HG03565 (cell line): Measurements from ENCODE around the gene SPATA6L.
"Not testable (repeated sequence)": the region's sequence is repeated elsewhere in the genome, so short reads cannot be mapped to it uniquely, and the experiment has no call there.

Source experiments
- ATAC-seq: cut with Tn5 transposase; IDR thresholded peaks from one replicate; pipeline ENCODE4 v1.9.1; 2021; ENCODE audit warnings: mild to moderate bottlenecking, moderate library complexity; ENCODE audit not compliant: unreplicated experiment

The SPATA6L gene

DNA sequence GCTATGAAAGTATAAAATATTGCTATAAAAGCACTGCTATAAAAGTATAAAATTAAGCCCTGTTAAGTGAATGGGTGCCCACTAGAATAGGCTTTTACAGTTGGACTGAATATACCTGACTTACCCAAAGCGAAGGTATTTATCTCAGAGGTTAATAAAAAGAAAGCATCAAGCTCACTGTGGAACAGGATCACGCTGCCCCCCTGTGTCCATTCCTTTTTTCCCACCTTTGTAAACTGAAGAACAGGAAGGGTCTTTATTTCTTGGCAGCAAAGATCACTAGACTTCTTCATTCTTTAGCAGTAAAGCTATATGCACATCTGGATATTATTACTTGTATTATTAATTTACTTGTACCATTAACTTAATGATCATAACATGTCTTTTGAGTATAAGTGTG, 26.3 kb downstream of the SPATA6L start:
- ATAC-seq: no peak

DNA sequence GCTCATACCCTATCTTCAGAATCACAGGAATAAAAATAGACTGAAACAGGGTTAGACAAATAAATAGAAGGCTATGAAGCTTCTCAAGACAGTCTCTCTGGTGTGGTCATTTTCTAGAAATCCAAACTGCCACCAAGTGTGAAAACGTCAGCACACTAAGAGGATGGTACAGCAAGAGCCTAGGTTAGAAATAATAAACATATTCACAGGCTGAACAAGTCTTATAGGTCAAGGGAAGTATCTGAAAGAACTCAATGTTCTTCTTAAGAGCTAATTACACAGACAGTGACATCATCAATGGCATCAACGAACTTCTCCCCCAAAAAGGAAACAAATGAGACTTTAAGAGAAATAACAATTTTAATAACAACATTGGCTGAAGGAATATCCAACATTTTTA, 26.9 kb downstream of the SPATA6L start:
- ATAC-seq: no peak

DNA sequence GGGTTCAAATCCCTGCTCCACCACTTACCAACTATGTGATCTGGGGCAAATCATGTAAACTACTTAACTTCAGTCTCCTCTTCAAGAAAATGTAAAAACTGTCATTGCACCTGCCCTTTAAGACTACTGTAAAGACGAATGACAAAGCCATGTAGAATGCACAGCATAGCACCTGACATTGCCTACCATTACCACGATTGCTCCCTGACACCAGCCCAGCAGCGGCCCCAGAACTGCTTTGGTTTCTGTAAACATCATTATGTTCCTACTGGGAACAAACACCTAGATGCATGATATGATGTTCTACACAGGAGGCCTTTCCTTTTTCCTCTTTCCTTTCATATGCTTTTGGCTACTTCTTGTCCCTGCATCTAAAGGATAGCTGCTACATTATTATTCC, 27.3 kb downstream of the SPATA6L start:
- no peak for ATAC-seq

DNA sequence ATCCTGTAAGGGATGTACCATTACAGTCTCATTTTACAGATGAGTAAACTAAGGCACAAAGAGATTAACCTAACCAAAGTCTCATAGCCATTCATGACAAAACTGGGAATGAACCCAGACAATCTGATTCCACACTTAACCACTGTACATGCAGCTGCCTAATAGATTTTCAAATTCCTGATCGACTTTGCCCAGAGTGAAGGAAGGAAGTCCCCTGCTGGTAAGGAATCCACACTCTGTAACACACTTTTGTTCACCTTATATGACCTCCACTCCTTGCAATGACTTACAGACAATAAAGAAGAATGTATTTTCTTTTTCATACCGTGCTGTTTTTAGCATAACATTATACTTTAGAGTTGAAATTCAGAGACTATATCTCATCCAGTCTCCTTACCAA, 35.4 kb downstream of the SPATA6L start:
- ATAC-seq: no peak

DNA sequence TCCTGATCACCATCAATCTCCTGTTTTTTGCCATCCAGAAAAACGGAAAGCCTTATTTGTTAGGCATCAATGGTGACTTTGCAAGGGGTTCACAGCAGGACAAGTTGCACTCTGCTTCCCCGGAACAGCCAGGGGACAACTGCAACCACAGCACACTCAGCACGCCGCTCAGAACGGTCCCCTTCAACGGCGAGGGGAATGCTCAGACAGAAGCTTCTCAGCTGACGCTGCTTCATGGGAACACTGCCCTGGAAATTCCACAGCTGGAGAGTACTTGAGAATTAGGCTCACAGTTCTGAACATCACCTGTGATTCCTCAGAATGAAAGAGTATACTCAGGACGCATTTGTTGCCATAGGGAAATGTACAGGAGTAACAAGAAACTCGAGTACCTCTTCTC, 44.3 kb downstream of the SPATA6L start:
- ATAC-seq: no peak

DNA sequence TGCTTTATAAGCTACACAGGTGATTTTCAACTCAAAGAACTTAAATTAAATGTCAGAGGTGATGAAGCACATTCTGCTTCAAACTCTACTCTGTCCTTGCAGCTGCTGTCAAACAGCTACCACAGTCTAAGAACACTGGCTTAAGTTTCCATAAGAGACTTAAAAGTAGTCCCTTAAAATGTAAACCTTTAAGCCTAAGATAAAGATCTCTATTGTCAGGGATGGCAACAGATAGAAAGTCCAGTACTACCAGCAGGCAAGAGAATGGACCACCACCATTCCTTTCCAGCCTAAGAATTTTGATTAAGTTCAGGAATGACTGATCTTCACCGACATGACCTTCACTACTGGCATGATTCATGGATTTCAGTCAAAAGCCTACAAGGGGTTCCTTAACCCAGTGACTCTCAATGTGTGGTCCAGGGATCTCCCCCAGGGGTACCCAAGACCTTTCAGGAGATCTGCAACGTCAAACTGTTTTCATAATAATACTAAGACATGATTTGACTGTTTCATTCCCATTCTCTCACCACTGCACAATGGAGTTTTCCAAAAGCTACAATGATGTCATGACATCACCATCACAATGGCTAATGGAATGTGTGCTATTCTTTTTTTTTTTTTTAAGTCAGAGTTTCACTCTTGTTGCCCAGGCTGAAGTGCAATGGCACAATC, 45.3 kb downstream of the SPATA6L start:
- ATAC-seq: no peak

DNA sequence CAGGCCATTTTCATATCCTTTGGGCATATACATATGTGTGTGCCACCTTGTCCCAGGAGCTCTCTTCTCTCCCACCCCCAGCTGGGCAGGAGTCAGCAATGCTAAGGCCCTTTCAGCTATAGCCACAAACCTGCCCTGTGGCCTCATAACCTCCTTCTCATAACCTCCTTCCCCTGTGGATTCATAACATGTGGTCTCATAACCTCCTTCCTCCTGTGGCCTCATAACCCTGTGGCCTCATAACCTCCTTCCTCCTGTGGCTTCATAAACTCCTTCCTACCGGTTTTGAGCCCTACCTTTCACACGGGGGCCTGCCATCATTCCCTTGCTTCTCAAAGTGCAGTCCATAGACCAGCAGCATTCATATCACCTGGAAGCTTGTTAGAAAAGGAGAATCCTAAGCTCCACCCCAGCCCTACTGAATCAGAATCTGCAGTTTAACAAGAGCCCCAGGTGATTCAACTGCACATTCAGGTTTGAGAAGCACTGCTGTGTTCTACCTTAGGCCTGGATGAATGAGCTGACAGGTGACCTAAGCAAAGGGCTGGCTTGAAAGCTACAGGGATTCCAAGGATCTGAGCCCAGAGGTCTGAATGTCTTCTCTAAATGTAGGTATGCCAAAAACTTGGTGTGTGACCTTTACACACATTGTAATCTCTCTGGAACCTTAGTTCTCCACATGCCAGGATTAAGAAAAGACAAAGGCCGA, 46.1 kb downstream of the SPATA6L start:
- ATAC-seq: no peak

DNA sequence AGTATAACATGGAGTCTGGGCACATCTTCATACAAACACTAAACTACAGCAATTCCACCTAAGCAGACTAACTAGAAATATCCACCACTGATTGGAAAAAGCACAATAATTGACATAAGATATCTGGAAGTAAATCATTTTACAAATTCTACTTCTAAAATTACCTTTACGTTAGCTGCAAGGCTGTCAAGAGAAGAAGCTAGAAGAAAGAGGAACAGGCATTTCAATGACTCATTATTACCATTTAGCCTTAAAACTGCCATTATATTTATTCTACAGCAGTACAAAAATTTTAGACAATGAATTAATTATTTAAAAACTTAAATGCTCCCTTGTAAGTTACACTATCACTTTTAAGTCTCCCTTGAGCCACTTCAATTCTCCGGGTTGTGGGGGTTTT, 47.6 kb downstream of the SPATA6L start:
- no peak for ATAC-seq

DNA sequence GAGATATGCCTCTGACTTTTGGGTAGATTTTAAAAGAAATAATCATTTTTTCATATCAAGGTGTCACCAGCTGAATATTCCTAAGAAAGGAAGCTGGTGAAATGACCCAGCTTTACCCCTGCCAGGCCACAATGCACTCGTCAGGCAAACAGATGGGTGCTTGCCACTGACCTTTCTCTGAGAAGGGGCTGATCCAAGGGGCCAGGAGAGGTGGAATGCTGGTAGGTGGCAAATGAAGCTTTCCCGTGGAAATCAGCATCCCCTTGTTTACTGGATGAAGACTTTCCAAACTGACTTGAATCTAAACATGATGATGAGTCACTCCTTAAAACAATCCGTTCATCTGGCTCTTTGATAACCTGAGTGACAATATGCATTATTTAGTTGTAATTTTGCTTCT, 48.5 kb downstream of the SPATA6L start:
- no peak for ATAC-seq

DNA sequence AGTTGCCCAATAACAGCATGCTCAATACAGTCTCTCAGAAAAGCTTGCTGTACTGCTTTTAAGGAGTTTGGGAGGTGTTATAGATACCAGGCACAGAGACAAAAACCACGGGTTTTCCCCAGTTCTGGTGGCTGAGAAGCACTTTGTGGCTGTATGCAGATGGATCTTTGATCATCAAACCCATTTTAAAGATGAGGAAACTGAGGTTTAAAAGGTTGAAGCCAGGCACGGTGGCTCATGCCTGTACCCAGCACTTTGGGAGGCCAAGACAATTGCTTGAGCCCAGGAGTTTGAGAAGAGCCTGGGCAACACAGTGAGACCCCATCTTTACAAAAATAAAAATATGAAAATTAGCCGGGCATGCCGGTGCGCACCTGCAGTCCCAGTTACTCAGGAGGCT, 50.5 kb downstream of the SPATA6L start:
- no peak for ATAC-seq

DNA sequence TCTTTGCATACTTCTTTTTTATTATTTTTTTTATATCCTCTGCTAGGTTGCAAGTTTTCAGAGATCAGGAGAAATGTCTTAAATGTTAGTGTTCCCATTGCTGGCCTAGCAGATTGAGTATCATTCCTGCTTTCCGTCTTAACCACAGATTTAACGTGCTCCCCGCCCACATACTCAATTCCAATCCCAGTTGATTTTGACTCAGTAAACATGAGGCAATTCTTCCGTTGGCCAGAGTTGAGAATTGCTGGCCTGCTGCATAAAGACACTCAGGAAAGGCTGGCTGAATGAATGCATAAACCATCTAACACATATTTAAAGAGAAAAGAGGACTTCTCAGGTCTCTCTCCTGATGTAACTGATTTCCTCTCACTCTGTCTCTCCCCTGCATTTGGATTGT, 51.0 kb downstream of the SPATA6L start:
- no peak for ATAC-seq

DNA sequence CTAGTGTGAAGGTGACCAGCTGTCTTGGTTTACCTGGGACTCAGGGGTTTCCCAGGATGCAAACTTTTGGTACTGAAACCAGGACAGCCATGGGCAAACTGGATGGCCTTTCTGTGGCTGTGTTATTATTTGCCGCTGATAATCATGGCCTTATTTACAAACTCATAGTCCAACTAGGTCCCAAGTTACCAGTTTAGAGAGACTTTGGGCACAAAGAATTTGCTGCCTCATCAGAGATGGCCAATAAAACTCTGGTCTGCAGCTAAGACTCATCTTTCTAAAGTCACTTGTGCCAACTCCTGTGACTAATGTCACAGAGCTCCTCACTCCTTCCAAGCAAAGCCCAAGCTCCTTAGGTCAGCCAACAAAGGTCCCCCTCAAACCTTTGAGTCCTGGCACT, 51.7 kb downstream of the SPATA6L start:
- ATAC-seq: no peak

DNA sequence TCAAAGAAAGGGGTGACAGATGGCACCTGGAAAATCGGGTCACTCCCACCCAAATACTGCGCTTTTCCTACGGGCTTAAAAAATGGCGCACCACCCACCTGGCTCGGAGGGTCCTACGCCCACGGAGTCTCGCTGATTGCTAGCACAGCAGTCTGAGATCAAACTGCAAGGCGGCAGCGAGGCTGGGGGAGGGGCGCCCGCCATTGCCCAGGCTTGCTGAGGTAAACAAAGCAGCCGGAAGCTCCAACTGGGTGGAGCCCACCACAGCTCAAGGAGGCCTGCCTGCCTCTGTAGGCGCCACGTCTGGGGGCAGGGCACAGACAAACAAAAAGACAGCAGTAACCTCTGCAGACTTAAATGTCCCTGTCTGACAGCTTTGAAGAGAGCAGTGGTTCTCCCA, 60.2 kb downstream of the SPATA6L start:
- ATAC-seq: not testable (repeated sequence)

DNA sequence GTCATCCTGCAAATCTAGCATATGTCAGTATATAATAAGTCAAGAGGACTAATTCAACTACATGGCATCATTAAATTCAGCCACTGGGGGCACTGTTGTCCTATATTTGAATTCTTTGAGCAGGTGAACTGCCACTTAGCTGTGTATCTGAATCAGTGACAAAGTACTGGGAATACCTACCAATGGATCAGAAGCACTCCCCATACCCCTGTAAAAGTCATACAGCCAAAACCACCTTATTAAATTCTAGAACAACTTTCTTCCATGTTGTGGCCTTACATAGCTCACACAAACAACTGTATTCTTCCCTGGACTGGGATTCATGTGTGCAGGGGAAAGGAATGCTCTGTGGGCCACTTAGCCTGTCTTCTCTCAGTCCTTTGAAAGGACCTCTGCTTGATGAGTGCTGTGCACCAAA, 61.6 kb downstream of the SPATA6L start:
- no peak for ATAC-seq

DNA sequence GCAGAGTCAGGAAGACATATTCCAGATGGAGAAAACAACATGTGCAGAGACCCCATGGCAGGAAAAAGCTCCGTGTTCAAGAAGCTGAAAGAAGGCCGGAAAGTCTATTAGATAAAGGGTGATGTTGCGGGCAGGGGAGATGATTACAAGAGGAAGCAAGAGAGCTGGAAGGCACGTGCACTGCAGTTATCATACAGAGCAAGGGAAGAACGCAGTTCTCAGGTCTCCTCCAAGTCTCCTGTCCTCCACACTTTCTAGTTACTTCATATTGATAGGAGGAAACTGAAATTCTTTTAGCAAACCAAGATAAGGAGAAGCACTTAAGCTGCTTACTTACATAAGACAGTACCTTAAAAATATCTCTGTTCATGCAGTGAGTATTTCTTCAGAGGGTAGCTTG, 62.5 kb downstream of the SPATA6L start:
- no peak for ATAC-seq

DNA sequence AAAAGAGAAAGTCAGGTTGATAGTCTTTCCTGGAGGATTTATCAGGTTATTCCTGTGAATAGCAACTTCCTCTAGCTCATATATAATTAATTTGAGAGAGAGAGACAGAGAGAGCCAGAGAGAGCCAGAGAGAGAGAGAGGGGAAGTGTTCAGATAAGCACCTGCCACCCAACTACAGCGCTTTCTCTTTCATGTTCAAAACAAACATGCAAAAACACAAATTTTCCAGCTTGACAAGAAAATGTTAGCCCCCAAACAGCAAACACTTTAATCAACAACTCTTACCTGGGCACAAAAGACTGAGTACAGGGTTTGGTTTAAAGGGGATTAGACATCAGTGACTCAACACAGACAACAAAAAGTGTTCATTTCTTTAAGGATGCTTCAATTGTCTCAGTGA, 65.9 kb downstream of the SPATA6L start:
- no peak for ATAC-seq

DNA sequence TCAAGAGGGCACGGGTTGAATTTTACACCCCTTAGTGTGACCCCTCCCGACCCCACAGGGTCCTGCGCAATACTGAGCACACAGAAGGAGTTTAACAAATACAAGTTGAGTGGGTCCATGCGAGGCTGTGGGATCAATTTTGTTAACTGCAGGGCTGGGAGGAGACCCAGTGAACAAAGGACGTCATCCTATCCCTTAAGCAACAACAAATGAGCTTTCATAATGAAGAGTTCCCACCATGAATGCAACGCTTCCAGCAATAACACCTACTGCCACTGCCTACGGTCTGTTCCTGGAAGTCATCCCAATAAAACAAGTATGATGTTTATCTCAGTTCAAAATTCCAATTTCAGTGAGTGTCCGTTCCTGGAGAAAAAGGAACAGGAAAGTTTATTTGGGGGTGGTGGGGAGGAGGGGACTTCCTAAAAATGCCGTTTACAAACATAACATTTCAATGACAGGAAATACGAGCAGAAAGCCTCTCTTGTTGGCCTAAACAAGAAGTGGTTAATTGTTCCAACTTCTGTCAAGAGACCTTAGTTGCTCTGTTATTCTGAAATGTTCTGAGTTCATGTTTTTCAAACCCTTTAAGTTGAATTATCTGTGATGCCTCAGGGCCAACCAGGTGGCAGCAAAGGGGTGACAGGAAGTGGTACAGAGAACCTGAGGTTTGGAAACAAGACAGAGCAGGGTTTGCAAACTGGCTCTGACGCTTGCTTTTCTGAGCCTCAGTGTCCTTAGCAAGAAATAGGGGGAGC, 69.9 kb downstream of the SPATA6L start:
- ATAC-seq: no peak

DNA sequence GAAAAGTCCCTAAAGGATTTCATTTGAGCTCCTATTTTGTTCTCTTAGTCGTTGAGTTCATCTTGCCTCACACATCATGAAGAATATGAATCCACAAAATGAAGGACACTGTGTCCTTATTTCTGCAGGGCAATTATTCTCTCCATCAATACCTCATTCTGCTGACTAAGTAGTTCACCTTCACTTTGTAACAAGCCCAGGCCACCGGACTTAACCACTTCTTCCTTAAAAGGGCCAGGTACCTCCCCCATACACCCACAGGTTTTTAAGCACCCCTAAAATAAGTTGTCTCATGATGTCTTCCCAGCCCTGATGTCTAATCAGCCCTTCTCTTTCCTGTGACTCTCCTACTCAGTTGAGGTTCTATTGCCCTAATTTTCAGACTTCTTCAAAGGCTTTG, 71.3 kb downstream of the SPATA6L start:
- no peak for ATAC-seq

DNA sequence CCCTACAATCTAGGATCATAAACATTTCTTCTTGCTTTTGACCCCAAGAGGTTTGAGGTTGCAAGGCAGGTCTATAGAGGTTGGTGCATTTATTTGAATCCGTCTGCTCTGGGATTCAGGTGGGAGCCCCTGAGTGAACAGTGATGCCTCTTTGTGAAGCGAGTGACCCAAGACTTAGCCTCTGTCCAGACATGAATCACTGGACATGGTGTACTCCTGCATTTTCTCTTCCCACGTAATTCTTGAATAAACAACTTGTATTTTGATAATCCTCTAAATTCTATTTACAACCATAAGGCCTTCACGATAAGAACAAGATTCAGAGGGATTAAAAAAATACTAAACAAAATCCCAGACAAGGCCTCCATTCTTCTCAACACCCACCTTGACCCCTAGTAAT, 71.7 kb downstream of the SPATA6L start:
- ATAC-seq: no peak

DNA sequence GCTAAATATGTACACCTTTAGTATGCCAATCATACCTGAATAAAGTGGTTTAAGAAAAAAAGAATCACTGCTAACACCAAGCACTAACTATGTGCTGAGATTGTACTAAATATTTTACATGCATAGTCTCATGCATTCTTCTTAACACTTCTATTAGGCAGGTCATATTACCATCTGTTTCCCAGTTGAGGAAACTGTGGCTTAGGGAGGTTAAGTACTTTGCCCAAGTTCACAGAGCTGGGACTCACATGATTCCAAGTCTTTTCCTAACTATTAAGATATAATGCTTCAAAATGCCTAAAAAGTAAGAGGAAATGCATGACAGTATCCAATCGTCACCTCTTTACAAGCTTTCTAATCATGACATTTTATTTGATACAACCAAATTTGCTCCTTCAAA, 73.4 kb downstream of the SPATA6L start:
- ATAC-seq: no peak

DNA sequence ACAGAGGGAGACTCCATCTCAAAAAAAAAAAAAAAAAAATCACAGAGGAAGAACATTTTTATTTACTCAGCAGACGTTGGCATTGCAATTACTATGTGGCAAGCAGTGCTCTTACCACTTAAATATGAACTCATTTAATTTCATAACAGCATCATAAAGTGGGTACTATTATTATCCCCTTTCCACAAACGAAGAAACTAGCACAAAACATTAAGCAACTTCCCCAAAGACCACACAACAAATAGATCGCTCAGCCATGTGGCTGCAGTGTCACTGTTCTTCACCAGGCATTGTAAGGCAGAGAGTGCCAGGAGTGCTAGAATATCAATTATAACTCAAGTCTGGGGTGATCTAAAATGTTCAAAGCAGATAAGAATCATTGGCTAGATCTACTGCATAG, 74.0 kb downstream of the SPATA6L start:
- no peak for ATAC-seq

DNA sequence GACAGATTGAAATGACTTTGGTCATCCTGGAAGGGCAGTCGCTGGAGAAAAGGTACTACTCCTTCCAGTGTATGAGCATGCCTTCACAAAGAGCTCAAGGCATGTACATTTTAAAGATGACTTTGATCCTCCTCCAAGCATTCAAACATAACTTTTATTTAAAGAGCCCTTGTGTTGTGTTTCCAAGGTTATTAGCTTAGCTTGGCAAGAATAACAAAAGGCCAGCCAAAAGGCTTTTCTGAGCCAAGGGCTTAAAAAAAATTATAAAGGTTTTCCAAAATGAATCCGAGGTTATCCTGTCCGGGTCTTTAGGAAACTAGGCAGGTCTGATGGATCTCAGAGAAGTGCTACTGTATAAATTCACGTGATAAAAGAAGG, 75.2 kb downstream of the SPATA6L start:
- ATAC-seq: no peak
